HG02588 (cell line): ENCODE measurements around the gene BTRC.
"Not testable (repeated sequence)": the region's sequence is repeated elsewhere in the genome, so short reads cannot be mapped to it uniquely, and the experiment has no call there.

Experiments used
- ATAC-seq: cut with Tn5 transposase; IDR thresholded peaks from one replicate; pipeline ENCODE4 v1.9.1; 2021; ENCODE audit warnings: mild to moderate bottlenecking, moderate library complexity; ENCODE audit not compliant: unreplicated experiment

Gene BTRC

DNA sequence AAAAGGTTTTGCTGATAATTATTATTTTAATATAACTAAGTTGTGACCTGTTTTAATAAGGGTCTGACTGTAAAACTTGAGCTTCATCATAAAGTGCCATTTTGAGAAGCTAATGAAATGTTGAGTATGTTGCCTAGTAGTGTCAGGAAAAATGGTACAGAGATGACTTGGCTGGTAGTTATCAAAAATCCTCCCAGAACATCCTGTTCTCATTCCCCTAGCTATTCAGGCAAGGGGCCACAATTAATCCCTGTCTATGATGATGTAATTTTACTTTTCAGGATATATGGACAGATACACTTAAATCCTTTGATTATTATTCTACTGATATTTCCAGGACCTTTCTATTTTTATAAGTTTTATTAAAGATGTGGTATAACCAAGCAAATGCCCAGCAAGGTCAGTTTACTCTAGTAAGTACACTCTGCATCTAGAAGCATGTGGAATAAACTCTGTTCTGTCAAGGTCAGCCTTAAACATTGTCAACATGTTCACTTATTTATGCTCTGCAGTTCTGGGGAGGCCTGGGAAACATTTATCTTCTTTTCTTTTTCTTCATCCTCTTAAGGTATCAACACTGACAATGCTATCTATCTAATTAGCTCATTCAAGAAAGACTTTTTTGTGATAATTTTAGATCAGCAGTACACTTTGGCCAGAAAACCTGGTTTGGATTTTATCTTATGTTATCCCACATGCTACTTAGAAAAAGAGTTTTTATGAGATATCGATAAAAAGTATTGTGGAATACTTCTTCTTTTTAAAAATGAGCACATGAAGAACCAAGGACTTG lies 32.1 kb downstream of the BTRC start:
- no peak for ATAC-seq

DNA sequence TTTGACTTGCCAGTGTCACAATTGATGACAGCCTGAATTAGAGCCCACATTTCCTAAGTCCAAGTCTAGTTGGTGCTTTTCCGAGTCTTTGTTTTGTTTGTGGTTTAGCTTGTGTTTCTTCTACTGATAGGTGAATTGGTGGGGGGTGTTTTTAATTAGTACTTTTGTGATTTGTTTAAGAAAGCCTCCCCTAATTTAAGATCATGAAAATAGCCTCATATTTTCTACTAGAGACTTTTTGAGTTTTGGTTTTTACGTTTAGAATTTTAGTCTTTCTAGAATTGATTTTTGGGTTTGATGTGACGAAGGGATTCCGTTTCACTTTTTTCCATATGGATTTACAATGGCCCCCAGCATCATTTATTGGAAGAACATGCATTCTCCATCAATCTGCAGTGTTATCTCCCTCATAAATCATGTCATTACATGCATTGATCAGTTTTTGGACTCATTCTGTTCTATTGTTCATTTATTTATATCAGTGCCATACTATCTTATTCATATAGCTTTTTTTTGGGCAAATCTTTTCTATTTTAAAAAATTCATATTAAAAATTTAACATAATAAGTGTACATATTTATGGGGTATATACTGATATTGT lies 32.8 kb downstream of the BTRC start:
- ATAC-seq, result no peak

DNA sequence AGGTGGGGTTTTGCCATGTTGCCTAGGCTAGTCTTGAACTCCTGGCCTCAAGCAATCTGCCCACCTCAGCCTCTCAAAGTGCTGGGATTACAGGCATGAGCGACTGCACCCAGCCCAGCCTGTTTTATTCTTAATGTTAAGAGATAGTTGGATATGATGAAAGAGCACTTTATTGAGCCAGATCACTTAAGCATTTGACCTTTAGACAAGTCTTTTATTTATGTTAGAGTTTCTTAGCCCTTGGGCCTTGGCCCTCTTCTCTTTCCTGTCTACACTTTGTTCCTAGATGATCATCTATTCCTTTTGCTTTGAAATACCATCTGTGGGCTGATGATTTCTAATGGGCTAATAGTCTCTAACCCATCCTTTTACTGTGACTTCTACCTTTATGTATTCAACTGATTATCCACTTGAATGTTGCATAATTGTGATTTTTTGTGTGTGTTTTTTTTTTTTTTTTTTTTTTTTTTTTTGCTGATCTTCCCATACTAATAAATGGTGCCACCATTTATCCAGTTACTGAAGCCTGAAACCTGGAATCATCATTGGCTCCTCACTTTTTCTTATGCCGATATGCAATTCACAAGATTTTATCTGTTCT lies 34.8 kb downstream of the BTRC start:
- ATAC-seq, result no peak

DNA sequence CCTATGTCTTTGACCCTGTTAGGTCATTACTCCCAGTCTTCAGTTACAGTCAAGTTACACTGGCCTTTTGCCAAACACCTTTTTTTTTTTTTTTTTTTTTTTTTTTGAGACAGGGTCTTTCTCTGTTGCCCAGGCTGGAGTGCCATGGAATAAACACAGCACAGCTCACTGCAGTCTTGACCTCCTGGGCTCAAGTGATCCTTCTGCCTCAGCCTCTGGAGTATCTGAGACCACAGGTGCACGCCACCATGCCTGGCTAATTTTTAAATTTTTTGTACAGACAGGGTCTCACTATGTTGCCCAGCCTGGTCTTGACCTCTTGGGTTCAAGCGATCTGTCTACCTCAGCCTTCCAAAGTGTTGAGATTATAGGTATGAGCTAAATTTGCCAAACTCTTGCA lies 35.6 kb downstream of the BTRC start:
- ATAC-seq, result not testable (repeated sequence)

DNA sequence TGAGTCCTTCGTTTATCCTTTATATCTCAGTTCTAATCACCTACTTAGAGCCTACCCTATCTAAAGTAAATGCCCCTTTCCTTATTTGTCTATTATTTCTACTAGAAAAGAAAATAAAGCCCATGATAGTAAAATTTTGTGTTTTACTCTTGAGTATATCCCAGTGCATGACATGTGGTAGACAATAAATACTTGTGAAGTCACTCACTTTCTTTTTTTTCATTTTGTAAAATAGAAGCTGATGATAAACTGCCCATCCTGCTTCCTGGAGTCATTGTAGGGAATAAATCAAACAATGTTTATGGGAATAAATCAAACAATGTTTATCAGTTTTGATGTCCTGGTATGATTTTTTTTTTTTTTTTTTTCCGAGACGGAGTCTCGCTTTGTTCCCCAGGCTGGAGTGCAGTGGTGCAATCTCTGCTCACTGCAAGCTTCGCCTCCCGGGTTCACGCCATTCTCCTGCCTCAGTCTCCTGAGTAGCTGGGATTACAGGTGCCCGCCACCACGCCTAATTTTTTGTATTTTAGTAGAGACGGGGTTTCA lies 36.1 kb downstream of the BTRC start:
- ATAC-seq, result no peak

DNA sequence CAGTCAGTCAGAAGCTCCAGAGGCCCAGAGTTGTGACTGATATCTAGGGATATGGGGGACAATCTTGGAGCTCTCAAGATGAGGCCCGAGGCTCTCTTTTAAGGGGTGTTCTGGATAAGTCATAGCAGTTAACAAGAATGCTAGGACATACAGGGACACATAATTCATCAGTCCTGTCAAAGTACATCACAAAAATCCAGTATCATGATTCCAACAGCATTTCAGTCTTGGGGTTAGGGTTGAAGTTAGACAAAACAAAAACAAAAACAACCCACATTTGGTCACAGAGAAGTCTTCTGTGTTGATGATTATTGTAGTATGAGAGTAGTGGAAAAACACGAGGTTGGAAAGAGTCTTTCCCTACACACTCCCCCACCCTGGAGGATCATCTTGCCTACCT lies 39.4 kb downstream of the BTRC start:
- ATAC-seq, result no peak

DNA sequence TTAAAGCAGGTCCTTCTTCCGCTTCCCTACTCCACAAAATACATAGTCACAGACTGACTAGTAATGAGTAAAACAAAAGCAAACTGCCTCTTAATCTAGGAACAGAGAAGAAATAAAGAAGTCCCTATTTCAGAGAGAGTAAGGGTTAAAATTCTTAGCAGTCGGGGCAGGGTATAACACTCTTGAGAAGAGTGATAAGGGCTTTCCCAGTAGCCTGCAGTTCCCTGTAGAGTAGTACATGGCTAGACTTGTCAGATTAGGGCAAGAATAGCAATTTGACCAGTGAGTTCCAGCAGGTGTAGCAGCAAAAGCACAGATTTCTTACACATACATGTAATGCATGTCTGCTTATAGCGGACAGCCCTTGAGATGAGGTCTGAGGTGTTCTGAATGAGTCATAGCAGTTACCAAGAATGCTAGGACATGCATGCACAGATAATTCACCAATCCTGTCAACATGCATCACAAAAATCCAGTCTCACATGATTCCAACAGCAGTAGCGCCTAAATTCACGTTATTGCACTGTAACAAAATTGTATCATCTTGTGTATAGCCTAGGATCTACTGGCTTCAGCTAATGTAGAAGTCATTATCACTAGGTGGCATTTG lies 40.7 kb downstream of the BTRC start:
- ATAC-seq, result no peak

DNA sequence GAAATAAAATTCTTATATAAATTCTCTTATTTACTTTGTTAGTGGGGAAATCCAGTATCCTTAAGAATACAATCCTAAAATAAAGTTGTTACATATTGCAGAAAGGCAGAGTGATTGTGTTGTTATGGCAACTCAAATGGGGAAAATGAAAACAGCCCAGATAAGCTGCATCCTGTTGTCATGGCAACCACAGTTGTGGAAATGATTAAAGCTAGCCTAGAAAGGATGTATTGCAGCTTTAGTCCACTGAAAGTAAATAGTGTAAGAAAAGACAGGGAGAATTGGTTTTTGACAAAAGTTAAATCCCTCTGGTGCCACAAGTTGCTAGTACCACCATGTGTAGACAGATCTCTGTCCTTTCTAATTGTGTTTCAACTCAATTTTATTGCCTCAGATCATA lies 43.2 kb downstream of the BTRC start:
- no peak for ATAC-seq

DNA sequence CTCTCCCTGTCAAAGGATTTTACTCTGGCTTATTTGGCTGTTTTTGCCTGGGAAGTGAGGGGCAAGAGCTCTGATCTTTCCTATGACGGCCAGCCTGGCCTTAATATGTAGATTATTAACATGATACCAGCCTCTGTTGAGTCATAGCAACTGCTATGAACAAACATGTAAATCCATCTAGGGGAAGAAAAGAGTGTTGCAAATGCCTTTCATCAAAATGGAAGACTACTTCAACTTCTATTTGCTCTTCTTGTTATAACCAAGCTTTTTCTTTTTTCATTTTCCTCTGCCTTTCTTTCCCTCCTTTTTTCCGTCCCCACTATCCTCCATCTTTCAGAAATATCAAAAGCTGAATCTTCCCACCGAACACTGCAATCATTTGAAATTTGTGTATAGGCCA lies 46.6 kb downstream of the BTRC start:
- no peak for ATAC-seq

DNA sequence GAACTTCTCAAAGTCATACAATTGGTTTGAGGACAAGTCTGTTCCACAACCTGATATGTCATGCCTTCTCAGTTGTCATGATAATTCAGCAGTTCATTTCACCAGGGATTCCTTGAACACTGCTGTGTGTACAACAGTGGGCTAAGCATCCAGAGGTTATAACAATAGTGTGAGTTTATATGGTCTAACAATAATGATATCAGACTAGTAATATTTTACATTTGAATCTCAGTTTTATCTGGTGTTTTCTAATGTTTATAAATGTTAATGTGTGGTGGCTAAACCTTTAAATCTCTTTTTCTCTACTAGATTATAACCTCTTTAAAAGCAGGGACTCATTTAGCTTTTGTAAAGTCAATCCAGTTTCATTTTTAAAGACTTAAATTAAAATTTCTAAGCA lies 48.7 kb downstream of the BTRC start:
- no peak for ATAC-seq

DNA sequence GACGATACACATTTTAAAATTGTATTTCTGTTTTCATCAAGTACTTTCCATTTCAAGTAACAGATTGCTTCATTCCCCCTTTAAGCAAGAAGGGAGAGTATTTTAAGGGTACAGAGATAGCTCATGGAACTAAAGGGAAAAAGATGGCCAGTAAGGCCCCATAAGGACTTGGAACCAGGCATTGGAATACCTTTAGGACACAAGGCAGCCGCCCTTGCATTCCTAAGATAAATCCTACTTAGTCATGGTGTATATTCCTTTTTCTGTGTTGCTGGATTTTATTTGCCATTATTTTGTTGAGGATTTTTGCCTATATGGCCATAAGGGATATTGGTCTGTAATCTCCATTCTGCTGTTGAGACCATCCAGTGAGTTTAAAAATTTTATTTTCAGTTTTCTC lies 49.2 kb downstream of the BTRC start:
- no peak for ATAC-seq

DNA sequence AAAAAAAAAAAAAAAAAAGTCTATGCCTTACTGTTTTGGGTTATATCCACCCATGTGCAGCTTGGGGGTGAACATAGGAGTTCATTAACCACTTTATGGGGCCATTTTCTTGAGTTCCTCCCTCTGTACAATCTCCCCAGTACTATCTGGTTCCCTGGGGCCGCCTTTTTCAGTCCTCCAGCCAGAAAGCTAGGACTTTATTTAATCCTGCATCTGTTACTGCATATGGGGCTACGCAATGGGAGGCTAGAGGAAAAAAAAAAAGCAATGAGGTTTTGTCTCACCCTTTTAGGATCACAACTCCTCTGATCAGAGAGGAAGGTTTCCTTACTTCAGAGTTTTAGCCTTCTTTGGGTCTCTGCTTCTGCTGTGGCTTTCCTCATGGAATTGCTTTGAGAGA lies 51.0 kb downstream of the BTRC start:
- no peak for ATAC-seq

DNA sequence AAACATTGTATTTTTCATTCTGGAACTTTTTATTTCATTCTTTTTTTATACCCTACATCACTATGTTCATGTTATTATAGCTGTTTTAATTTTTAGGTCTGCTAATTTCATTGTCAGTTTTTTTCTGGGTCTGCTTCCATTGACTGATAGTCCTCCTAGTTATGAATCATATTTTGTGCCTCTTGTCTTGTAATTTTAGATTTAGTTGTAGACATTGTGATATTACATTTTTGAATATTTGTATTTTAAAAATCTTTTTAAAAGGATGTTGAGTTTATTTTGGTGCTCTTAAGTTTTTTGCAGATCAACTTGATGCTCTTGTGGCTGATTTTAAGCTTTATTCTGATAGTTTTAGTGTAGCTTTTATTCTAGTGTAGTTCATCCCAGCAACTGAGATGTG lies 57.6 kb downstream of the BTRC start:
- no peak for ATAC-seq

DNA sequence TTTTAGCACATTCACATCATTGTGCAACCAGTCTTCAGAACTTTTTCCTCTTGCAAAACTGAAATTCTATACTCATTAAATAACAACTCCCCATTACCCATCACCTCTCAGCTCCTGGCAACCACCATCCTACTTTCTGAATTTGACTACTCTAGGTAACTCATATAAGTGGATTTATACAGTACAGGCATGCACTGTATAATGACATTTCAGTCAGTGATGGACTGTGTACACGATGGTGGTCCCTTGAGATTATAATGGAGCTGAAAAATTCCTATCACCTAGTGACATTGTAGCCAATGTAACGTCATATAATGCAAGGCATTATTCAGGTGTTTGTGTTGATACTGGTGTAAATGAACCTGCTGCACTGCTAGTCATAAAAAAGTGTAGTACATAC lies 60.1 kb downstream of the BTRC start:
- ATAC-seq, result no peak

DNA sequence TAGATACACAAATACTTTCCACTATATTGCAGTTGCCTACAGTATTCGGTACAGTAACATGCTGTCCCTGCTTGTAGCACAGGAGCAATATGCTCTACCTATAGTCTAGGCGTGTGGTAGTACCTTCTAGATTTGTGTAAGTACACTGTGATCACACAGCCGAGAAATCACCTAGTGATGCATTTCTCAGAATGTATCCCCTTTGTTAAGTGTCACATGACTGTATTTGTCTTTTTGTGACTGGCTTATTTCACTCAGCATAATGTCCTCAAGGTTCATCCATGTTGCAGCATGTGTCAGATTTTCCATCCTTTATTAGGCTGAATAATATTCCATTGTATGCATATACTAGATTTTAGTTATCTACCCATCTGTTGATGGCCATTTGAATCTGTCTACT lies 61.9 kb downstream of the BTRC start:
- no peak for ATAC-seq

DNA sequence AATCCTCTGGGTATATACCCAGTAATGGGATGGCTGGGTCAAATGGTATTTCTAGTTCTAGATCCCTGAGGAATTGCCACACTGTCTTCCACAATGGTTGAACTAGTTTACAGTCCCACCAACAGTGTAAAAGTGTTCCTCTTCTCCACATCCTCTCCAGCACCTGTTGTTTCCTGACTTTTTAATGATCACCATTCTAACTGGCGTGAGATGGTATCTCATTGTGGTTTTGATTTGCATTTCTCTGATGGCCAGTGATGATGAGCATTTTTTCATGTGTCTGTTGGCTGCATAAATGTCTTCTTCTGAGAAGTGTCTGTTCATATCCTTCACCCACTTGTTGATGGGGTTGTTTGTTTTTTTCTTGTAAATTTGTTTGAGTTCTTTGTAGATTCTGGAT lies 68.0 kb downstream of the BTRC start:
- not testable (repeated sequence) for ATAC-seq

DNA sequence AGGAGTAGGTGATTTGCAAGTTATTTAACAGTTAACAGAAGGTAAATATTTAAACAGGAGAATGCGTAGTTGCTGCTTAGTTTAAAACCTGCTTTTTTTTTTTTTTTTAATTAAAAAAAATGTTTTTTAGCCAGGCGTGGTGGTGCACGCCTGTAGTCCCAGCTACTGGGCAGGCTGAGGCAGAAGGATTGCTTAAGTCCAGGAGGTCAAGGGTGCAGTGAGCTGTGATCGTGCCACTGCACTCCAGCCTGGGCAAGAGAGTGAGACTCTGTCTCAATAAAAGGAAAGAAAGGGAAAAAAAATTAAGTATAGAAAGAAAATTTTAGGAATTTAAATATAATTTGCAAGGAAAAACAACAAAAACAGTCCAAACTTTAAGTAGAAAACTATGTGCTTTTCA lies 71.6 kb downstream of the BTRC start:
- ATAC-seq, result no peak

DNA sequence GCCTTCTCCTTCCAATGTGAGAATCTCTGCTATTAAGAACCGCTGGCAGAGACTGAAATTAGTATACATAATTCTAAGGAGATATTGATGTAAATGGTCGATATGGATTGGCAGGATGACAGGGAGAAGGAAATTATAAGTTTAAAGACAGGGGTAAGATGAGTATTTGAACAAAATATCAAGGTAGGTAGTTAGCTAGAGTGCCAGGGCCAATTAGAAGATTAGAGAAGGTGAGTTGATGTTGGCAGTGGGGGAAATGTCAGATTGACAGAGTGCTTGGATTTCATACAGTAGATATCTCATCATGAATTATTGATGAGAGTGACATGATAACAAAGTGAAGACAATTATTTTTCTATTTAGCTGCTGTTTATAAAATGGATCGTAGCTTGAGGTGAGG lies 74.1 kb downstream of the BTRC start:
- no peak for ATAC-seq

DNA sequence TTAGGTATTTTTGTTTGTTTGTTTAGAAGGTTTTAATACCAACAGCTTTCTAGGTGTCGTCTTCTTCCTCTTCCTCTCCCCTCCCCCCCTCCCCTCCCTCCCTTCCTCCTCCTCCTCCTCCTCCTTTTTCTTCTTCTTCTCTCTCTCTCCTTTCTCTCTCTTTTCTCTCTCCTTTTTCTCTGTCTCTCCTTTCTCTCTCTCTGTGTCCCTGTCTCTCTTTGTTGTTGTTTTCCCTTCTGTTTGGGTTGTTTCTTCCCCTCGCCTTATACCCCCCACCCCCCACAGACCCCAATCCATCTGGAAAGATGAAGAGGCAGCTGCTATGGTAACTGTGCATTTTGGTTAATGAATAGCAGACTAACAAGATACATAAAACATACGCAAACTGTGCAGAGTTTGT lies 75.5 kb downstream of the BTRC start:
- no peak for ATAC-seq

DNA sequence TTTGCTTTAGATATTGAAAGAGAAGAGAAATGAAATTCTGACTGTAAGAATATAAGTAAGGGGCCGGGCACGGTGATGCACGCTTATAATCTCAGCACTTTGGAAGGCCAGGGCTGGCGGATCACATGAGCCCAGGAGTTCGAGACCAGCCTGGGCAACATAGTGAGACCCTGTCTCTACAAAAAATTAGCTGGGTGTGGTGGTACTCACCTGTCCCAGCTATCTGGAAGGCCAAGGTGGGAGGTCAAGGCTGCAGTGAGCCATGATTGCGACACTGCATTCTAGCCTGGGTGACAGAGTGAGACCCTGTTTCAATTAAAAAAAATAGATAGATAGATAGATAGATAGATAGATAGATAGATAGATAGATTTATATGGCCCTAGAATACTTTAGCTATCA lies 82.3 kb downstream of the BTRC start:
- no peak for ATAC-seq

DNA sequence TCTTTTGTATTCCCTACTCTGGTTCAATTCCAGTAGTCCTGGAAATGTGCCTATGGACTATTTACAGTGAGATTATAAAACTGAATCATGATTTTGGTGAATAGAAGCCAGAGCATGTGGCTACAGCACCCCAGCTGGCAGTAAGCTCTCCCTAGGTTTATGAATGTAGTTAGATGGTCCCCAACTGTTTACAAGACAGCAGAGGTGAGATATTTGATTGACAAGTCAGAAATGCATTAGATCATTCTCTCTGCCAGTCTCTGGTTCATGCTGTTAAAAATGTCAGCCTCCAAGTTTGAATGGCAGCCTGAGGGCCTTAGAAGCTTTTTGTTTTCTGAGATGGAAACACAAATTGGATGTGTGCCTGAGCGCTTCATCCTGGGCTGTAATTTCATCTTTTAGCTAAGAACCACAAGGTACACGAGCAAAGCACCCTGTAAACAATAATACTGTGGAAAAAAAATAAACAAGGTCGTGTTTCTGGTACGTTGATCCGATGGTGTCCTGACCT lies 85.0 kb downstream of the BTRC start:
- no peak for ATAC-seq
